HEK293 (cell line): ENCODE data around the gene SSBP3.
A peak's percentile ranks its signal among the peaks of the same experiment; 100 is the strongest.

Experiments
- CTCF ChIA-PET: fragments of 350-600 bp; formaldehyde crosslinking; extraction: SDS; loops from one replicate; lab custom pipeline; 2021; ENCODE audit warnings: antibody characterized with exemption; lab: Yijun Ruan, JAX
- POLR2A ChIA-PET: fragments of 300-600 bp; formaldehyde crosslinking; extraction: SDS; loops from one replicate; lab custom pipeline; 2020; ENCODE audit warnings: antibody characterized with exemption, inconsistent platforms; lab: Yijun Ruan, JAX
- H3K27ac ChIP-seq: fragments of 200-500 bp; sonication (Bioruptor generic); 2 replicates; pipeline ENCODE4 v1.5.1; 2014; ENCODE audit warnings: low read depth, low read length, control low read depth, inconsistent platforms; ENCODE audit errors: extremely low read depth
- H3K36me3 ChIP-seq, 2 experiments: fragments of 200-500 bp in 1 of 2; sonication (Bioruptor generic) in 1 of 2; 1 replicate in 1 of 2; 2 replicates in 1 of 2; pipeline ENCODE4 v1.5.1; 2014 to 2017; ENCODE audit warnings: inconsistent platforms in 2 of 2, low read length in 2 of 2; ENCODE audit not compliant: control insufficient read depth in 2 of 2, insufficient read depth in 1 of 2
- H3K4me1 ChIP-seq: fragments of 200-500 bp; sonication (Bioruptor generic); 2 replicates; pipeline ENCODE4 v1.5.1; 2014; ENCODE audit warnings: mild to moderate bottlenecking, low read length, inconsistent platforms; ENCODE audit not compliant: control insufficient read depth, insufficient read depth
- H3K4me3 ChIP-seq: 2 replicates; pipeline ENCODE4 v1.5.1; 2011; ENCODE audit warnings: low read depth, mild to moderate bottlenecking, control low read depth, low read length, moderate library complexity
- H3K9me3 ChIP-seq: fragments of 200-500 bp; sonication (Bioruptor generic); 2 replicates; pipeline ENCODE4 v1.5.1; 2014; ENCODE audit warnings: low read depth, low read length, inconsistent platforms; ENCODE audit not compliant: control insufficient read depth, insufficient read depth
- CTCF ChIP-seq: fragments of 450-650 bp; formaldehyde crosslinking; IDR thresholded peaks from 2 replicates; pipeline ENCODE4 v1.5.1; 2016; ENCODE audit warnings: missing biosample characterization, missing genetic modification characterization
- EGR2 ChIP-seq: fragments of 450-650 bp; formaldehyde crosslinking; IDR thresholded peaks from 2 replicates; pipeline ENCODE4 v1.5.1; 2016; ENCODE audit warnings: low read depth, missing biosample characterization, missing genetic modification characterization
- GLI2 ChIP-seq: fragments of 450-650 bp; formaldehyde crosslinking; IDR thresholded peaks from 2 replicates; pipeline ENCODE4; 2017; ENCODE audit warnings: missing biosample characterization, missing genetic modification characterization, low read depth, borderline replicate concordance
- PRDM6 ChIP-seq: fragments of 450-650 bp; formaldehyde crosslinking; IDR thresholded peaks from 2 replicates; pipeline ENCODE4 v1.5.1; 2017; ENCODE audit warnings: missing biosample characterization, missing genetic modification characterization
- TRIM28 ChIP-seq: IDR thresholded peaks from 2 replicates; pipeline ENCODE4 v1.6.1; 2011; ENCODE audit warnings: low read length, control low read depth, borderline replicate concordance
- ZBTB17 ChIP-seq: fragments of 450-650 bp; formaldehyde crosslinking; IDR thresholded peaks from 2 replicates; pipeline ENCODE4 v1.5.1; 2016; ENCODE audit warnings: missing biosample characterization, missing genetic modification characterization
- ZFHX2 ChIP-seq: fragments of 450-650 bp; formaldehyde crosslinking; conservative IDR thresholded peaks from 2 replicates; pipeline ENCODE4 v1.5.1; 2016; ENCODE audit warnings: missing biosample characterization, missing genetic modification characterization
- ZSCAN23 ChIP-seq: fragments of 450-650 bp; formaldehyde crosslinking; IDR thresholded peaks from 2 replicates; pipeline ENCODE4 v1.5.1; 2016; ENCODE audit warnings: missing biosample characterization, missing genetic modification characterization
- TF ChIP-seq, protein P1 (sequence below): fragments of 450-650 bp; formaldehyde crosslinking; IDR thresholded peaks from 2 replicates; pipeline ENCODE4 v1.5.1; 2016; ENCODE audit warnings: missing biosample characterization, missing genetic modification characterization, low read depth
- TF ChIP-seq, protein P2 (sequence below): fragments of 450-650 bp; IDR thresholded peaks from 2 replicates; pipeline ENCODE4 v1.5.1; 2018; ENCODE audit warnings: missing biosample characterization, missing genetic modification characterization
- TF ChIP-seq, protein P3 (sequence below): fragments of 450-650 bp; formaldehyde crosslinking; IDR thresholded peaks from 2 replicates; pipeline ENCODE4 v1.5.1; 2016; ENCODE audit warnings: missing biosample characterization, missing genetic modification characterization
- TF ChIP-seq, protein P4 (sequence below): fragments of 450-650 bp; formaldehyde crosslinking; IDR thresholded peaks from 2 replicates; pipeline ENCODE4 v1.5.1; 2016; ENCODE audit warnings: missing biosample characterization, missing genetic modification characterization, borderline replicate concordance
- TF ChIP-seq, protein P5 (sequence below): fragments of 450-650 bp; formaldehyde crosslinking; IDR thresholded peaks from 2 replicates; pipeline ENCODE4 v1.5.1; 2016; ENCODE audit warnings: missing biosample characterization, missing genetic modification characterization
- TF ChIP-seq, protein P6 (sequence below): fragments of 450-650 bp; formaldehyde crosslinking; IDR thresholded peaks from 2 replicates; pipeline ENCODE4 v1.5.1; 2016; ENCODE audit warnings: missing biosample characterization, missing genetic modification characterization

SSBP3 gene

DNA sequence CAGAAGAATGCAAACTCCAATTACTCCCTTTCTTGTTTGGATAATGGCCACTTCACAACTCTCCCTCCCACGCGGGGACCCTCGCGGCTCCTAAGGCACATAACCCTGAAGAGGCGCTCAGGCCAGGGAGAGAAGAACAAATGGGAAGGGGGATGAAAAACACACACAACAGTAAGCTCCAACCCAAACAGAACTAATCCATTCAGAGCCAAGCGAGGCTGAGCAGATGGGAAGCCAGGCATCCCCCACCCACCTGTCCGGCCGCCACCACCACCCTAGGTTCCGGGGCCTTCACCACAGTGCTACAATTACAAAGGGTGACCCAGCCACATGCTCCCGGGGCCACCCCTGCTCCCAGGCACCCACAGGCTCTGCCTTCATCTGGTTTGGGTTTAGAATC is 104.7 kb downstream of the SSBP3 start:
- no peak overlapping the region for H3K4me3 ChIP-seq
- ChIA-PET POLR2A (no interaction called here), CTCF (no interaction called here)
- H3K27ac ChIP-seq: no peak overlapping the region
- H3K4me1 ChIP-seq: peaks cover 11% of the 10 kb centered on the region; the same call in 1 of the 2 replicates
- no peaks in the 10 kb centered on the region for H3K36me3 ChIP-seq
- no peaks in the 10 kb centered on the region for H3K9me3 ChIP-seq
- TF ChIP-seq CTCF (tag by site-specific recombination) (no peak), EGR2 (tag by site-specific recombination) (peak; percentile 21; the same call in 1 of the 2 replicates), ZFHX2 (tag by site-specific recombination) (peak; percentile 51), ZBTB17 (tag by site-specific recombination) (0 out of 2 replicates have a peak, but pooled peaks have one; percentile 16), GLI2 (tag by site-specific recombination) (no peak)
- TF ChIP-seq, protein P1, sequence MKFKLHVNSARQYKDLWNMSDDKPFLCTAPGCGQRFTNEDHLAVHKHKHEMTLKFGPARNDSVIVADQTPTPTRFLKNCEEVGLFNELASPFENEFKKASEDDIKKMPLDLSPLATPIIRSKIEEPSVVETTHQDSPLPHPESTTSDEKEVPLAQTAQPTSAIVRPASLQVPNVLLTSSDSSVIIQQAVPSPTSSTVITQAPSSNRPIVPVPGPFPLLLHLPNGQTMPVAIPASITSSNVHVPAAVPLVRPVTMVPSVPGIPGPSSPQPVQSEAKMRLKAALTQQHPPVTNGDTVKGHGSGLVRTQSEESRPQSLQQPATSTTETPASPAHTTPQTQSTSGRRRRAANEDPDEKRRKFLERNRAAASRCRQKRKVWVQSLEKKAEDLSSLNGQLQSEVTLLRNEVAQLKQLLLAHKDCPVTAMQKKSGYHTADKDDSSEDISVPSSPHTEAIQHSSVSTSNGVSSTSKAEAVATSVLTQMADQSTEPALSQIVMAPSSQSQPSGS: no peak
- TF ChIP-seq, protein P2, sequence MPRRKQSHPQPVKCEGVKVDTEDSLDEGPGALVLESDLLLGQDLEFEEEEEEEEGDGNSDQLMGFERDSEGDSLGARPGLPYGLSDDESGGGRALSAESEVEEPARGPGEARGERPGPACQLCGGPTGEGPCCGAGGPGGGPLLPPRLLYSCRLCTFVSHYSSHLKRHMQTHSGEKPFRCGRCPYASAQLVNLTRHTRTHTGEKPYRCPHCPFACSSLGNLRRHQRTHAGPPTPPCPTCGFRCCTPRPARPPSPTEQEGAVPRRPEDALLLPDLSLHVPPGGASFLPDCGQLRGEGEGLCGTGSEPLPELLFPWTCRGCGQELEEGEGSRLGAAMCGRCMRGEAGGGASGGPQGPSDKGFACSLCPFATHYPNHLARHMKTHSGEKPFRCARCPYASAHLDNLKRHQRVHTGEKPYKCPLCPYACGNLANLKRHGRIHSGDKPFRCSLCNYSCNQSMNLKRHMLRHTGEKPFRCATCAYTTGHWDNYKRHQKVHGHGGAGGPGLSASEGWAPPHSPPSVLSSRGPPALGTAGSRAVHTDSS: no peak
- TF ChIP-seq, protein P3, sequence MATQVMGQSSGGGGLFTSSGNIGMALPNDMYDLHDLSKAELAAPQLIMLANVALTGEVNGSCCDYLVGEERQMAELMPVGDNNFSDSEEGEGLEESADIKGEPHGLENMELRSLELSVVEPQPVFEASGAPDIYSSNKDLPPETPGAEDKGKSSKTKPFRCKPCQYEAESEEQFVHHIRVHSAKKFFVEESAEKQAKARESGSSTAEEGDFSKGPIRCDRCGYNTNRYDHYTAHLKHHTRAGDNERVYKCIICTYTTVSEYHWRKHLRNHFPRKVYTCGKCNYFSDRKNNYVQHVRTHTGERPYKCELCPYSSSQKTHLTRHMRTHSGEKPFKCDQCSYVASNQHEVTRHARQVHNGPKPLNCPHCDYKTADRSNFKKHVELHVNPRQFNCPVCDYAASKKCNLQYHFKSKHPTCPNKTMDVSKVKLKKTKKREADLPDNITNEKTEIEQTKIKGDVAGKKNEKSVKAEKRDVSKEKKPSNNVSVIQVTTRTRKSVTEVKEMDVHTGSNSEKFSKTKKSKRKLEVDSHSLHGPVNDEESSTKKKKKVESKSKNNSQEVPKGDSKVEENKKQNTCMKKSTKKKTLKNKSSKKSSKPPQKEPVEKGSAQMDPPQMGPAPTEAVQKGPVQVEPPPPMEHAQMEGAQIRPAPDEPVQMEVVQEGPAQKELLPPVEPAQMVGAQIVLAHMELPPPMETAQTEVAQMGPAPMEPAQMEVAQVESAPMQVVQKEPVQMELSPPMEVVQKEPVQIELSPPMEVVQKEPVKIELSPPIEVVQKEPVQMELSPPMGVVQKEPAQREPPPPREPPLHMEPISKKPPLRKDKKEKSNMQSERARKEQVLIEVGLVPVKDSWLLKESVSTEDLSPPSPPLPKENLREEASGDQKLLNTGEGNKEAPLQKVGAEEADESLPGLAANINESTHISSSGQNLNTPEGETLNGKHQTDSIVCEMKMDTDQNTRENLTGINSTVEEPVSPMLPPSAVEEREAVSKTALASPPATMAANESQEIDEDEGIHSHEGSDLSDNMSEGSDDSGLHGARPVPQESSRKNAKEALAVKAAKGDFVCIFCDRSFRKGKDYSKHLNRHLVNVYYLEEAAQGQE (tag by site-specific recombination): no peak
- TF ChIP-seq, protein P4, sequence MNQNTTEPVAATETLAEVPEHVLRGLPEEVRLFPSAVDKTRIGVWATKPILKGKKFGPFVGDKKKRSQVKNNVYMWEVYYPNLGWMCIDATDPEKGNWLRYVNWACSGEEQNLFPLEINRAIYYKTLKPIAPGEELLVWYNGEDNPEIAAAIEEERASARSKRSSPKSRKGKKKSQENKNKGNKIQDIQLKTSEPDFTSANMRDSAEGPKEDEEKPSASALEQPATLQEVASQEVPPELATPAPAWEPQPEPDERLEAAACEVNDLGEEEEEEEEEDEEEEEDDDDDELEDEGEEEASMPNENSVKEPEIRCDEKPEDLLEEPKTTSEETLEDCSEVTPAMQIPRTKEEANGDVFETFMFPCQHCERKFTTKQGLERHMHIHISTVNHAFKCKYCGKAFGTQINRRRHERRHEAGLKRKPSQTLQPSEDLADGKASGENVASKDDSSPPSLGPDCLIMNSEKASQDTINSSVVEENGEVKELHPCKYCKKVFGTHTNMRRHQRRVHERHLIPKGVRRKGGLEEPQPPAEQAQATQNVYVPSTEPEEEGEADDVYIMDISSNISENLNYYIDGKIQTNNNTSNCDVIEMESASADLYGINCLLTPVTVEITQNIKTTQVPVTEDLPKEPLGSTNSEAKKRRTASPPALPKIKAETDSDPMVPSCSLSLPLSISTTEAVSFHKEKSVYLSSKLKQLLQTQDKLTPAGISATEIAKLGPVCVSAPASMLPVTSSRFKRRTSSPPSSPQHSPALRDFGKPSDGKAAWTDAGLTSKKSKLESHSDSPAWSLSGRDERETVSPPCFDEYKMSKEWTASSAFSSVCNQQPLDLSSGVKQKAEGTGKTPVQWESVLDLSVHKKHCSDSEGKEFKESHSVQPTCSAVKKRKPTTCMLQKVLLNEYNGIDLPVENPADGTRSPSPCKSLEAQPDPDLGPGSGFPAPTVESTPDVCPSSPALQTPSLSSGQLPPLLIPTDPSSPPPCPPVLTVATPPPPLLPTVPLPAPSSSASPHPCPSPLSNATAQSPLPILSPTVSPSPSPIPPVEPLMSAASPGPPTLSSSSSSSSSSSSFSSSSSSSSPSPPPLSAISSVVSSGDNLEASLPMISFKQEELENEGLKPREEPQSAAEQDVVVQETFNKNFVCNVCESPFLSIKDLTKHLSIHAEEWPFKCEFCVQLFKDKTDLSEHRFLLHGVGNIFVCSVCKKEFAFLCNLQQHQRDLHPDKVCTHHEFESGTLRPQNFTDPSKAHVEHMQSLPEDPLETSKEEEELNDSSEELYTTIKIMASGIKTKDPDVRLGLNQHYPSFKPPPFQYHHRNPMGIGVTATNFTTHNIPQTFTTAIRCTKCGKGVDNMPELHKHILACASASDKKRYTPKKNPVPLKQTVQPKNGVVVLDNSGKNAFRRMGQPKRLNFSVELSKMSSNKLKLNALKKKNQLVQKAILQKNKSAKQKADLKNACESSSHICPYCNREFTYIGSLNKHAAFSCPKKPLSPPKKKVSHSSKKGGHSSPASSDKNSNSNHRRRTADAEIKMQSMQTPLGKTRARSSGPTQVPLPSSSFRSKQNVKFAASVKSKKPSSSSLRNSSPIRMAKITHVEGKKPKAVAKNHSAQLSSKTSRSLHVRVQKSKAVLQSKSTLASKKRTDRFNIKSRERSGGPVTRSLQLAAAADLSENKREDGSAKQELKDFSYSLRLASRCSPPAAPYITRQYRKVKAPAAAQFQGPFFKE (tag by site-specific recombination): no peak

- POLR2A ChIA-PET: interaction anchor here (0.6 kb wide), 1 partner anchor 13 kb away, joined by 4 read pairs; no protein-coding TSS in a partner anchor
- H3K27ac ChIP-seq: no peak overlapping the region
- H3K9me3 ChIP-seq: no peaks in the 10 kb centered on the region
- CTCF ChIA-PET: interaction anchor here (1.2 kb wide), 1 partner anchor 10 kb away, joined by 3 read pairs; no protein-coding TSS in a partner anchor
- H3K4me1 ChIP-seq: peaks cover 11% of the 10 kb centered on the region; the same call in 1 of the 2 replicates
- H3K36me3 ChIP-seq: no peaks in the 10 kb centered on the region
- H3K4me3 ChIP-seq: no peak overlapping the region
- no peak for TF ChIP-seq ZSCAN23
- TF ChIP-seq, protein P5, sequence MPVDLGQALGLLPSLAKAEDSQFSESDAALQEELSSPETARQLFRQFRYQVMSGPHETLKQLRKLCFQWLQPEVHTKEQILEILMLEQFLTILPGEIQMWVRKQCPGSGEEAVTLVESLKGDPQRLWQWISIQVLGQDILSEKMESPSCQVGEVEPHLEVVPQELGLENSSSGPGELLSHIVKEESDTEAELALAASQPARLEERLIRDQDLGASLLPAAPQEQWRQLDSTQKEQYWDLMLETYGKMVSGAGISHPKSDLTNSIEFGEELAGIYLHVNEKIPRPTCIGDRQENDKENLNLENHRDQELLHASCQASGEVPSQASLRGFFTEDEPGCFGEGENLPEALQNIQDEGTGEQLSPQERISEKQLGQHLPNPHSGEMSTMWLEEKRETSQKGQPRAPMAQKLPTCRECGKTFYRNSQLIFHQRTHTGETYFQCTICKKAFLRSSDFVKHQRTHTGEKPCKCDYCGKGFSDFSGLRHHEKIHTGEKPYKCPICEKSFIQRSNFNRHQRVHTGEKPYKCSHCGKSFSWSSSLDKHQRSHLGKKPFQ (tag by site-specific recombination): no peak
- no peak for TF ChIP-seq PRDM6
- no peak for TF ChIP-seq TRIM28
- TF ChIP-seq, protein P6, sequence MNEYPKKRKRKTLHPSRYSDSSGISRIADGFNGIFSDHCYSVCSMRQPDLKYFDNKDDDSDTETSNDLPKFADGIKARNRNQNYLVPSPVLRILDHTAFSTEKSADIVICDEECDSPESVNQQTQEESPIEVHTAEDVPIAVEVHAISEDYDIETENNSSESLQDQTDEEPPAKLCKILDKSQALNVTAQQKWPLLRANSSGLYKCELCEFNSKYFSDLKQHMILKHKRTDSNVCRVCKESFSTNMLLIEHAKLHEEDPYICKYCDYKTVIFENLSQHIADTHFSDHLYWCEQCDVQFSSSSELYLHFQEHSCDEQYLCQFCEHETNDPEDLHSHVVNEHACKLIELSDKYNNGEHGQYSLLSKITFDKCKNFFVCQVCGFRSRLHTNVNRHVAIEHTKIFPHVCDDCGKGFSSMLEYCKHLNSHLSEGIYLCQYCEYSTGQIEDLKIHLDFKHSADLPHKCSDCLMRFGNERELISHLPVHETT (tag by site-specific recombination): no peak
Observed at GRCh38 chr1:54300401-54300800, 105.8 kb downstream of the SSBP3 start.
